SJSA1 (cell line): ENCODE measurements around the gene ST3GAL5. TPM values are rescaled to one million over a fixed set of nuclear protein-coding genes. Genes with fewer than 3 reads are reported as not detected.
"Not testable (repeated sequence)": the region's sequence is repeated elsewhere in the genome, so short reads cannot be mapped to it uniquely, and the experiment has no call there.

ENCODE experiments used
- DNase-seq, 2 experiments: peaks; one replicate each; pipeline ENCODE4 v3.0.0-alpha.2; 2015 to 2020; ENCODE audit warnings: low spot score in 2 of 2, low read depth in 1 of 2
- H3K27ac ChIP-seq: fragments of 250-450 bp; sonication (Bioruptor Pico); 2 replicates; pipeline ENCODE4 v1.5.1; 2020; ENCODE audit warnings: mild to moderate bottlenecking, moderate library complexity
- H3K27me3 ChIP-seq: fragments of 250-450 bp; sonication (Bioruptor Pico); replicated peaks from 2 replicates; pipeline ENCODE4 v1.5.1; 2020; ENCODE audit warnings: mild to moderate bottlenecking, moderate library complexity
- H3K36me3 ChIP-seq: fragments of 250-450 bp; sonication (Bioruptor Pico); 2 replicates; pipeline ENCODE4 v1.5.1; 2020; ENCODE audit warnings: mild to moderate bottlenecking
- H3K4me1 ChIP-seq: fragments of 250-450 bp; sonication (Bioruptor Pico); replicated peaks from 2 replicates; pipeline ENCODE4 v1.6.1; 2021; ENCODE audit warnings: mild to moderate bottlenecking
- H3K4me3 ChIP-seq: fragments of 250-450 bp; sonication (Bioruptor Pico); 2 replicates; pipeline ENCODE4 v1.5.1; 2020; ENCODE audit warnings: mild to moderate bottlenecking
- H3K9me3 ChIP-seq: fragments of 250-450 bp; sonication (Bioruptor Pico); replicated peaks from 2 replicates; pipeline ENCODE4 v1.5.1; 2020; ENCODE audit warnings: mild to moderate bottlenecking
- total RNA-seq: library from RNA; depleted of rRNA; stranded (reverse); fragments of >200 nt; shearing (Covaris generic); gene quantifications from 2 replicates; pipeline ENCODE4 v1.2.3, GENCODE V29; 2014

Gene ST3GAL5
- total RNA-seq, 1 experiment from 2014 or later: 84.5 TPM

GRCh38 chr2:85839461-85839860 lies 49.3 kb downstream of the ST3GAL5 start:
- H3K36me3 ChIP-seq: peaks cover 31% of the 10 kb centered on the region
- H3K4me3 ChIP-seq: no peak overlapping the region
- no peak for DNase-seq
- H3K27ac ChIP-seq: no peak overlapping the region
- H3K27me3 ChIP-seq: no peaks in the 10 kb centered on the region
- H3K4me1 ChIP-seq: no peaks in the 10 kb centered on the region
- H3K9me3 ChIP-seq: peaks cover 5% of the 10 kb centered on the region; the same call in 1 of the 2 replicates

DNA sequence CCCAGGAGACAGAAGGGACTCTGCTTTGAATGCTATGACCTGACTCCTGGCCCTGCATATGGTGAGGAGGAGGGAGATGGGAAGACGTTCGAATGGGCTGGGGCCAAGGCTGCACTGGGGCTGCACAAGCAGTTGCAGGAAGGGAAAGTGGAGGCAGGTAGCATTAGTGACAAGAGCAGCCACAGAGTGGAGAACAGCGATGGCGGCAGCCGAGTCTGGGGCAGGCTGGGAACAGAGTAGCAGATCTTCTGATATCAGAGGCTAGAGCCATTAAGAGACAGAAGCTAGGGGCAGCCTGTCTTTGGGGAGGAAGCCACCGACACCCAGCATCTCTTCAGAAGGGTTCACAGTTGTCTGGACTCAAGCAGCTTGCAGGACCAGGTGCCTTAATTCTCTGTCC lies 50.1 kb downstream of the ST3GAL5 start:
- H3K27ac ChIP-seq: no peak overlapping the region
- H3K4me3 ChIP-seq: no peak overlapping the region
- peaks cover 5% of the 10 kb centered on the region; the same call in 1 of the 2 replicates for H3K9me3 ChIP-seq
- no peaks in the 10 kb centered on the region for H3K27me3 ChIP-seq
- peaks cover 23% of the 10 kb centered on the region for H3K36me3 ChIP-seq
- no peak for DNase-seq
- no peaks in the 10 kb centered on the region for H3K4me1 ChIP-seq

GRCh38 chr2:85838181-85838580 lies 50.6 kb downstream of the ST3GAL5 start:
- DNase-seq: no peak

DNA sequence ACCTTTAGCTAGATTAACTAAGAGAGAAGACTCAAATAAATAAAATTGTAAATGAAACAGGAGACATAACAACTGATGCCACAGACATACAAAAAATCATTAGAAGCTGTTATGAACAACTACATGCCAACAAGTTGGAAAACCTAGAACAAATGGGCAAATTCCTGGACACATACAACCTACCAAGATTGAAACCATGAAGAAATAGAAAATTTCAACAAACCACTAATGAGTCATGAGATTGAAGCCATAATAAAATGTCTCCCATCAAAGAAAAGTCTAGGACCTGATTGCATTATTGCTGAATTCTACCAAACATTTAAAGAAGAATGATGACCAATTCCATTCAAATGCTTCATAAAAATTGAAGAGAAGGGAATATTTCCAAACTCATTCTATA lies 54.3 kb downstream of the ST3GAL5 start:
- Histone ChIP-seq H3K9me3 (peaks cover 5% of the 10 kb centered on the region; the same call in 1 of the 2 replicates), H3K4me3 (no peak overlapping the region), H3K27me3 (no peaks in the 10 kb centered on the region), H3K36me3 (peaks cover 7% of the 10 kb centered on the region), H3K27ac (no peak overlapping the region), H3K4me1 (no peaks in the 10 kb centered on the region)
- DNase-seq: no peak

More at GRCh38 chr2:85838181-85838580, 50.6 kb downstream of the ST3GAL5 start:
- H3K36me3 ChIP-seq: peaks cover 18% of the 10 kb centered on the region
- H3K9me3 ChIP-seq: peaks cover 5% of the 10 kb centered on the region; the same call in 1 of the 2 replicates
- no peaks in the 10 kb centered on the region for H3K27me3 ChIP-seq
- H3K4me1 ChIP-seq: no peaks in the 10 kb centered on the region
- H3K4me3 ChIP-seq: no peak overlapping the region
- H3K27ac ChIP-seq: no peak overlapping the region

- no peak overlapping the region for H3K4me3 ChIP-seq
Measured at GRCh38 chr2:85831735-85832134, 57.1 kb downstream of the ST3GAL5 start.

DNA sequence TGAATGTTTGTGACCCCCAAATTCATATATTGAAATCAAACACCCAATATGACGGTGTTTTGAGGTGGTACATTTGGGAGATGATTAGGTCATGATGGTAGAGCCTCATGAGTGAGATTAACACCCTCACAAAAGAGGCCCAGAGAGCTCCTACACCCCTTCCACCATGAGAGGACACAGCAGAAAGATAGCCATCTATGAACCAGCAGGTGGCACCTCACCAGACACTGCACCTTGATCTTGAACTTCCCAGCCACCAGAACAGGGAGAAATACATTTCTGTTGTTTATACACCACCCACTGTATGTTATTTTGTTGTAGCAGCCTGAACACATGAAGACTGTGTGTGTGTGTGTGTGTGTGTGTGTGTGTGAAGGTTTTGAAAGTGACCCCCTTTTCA lies 58.1 kb downstream of the ST3GAL5 start:
- no peaks in the 10 kb centered on the region for H3K36me3 ChIP-seq
- no peak for DNase-seq
- H3K4me3 ChIP-seq: no peak overlapping the region
- no peak overlapping the region for H3K27ac ChIP-seq
- peaks cover 4% of the 10 kb centered on the region; the same call in 1 of the 2 replicates for H3K9me3 ChIP-seq
- H3K4me1 ChIP-seq: peaks cover 7% of the 10 kb centered on the region
- no peaks in the 10 kb centered on the region for H3K27me3 ChIP-seq

More at GRCh38 chr2:85831735-85832134, 57.1 kb downstream of the ST3GAL5 start:
- Histone ChIP-seq H3K36me3 (no peaks in the 10 kb centered on the region), H3K9me3 (peaks cover 5% of the 10 kb centered on the region; the same call in 1 of the 2 replicates), H3K27ac (no peak overlapping the region), H3K4me1 (peaks cover 7% of the 10 kb centered on the region), H3K27me3 (no peaks in the 10 kb centered on the region)
- no peak for DNase-seq

- not testable (repeated sequence) for H3K36me3 ChIP-seq, H3K4me3 ChIP-seq, H3K27me3 ChIP-seq, H3K27ac ChIP-seq, H3K9me3 ChIP-seq, H3K4me1 ChIP-seq, DNase-seq
Measured at GRCh38 chr2:85829394-85829793, 59.4 kb downstream of the ST3GAL5 start.

GRCh38 chr2:85828725-85829124 lies 60.1 kb downstream of the ST3GAL5 start:
- Histone ChIP-seq H3K4me3 (no peak overlapping the region), H3K4me1 (peaks cover 7% of the 10 kb centered on the region), H3K27me3 (no peaks in the 10 kb centered on the region), H3K27ac (no peak overlapping the region), H3K9me3 (no peaks in the 10 kb centered on the region), H3K36me3 (no peaks in the 10 kb centered on the region)
- DNase-seq: no peak

DNA sequence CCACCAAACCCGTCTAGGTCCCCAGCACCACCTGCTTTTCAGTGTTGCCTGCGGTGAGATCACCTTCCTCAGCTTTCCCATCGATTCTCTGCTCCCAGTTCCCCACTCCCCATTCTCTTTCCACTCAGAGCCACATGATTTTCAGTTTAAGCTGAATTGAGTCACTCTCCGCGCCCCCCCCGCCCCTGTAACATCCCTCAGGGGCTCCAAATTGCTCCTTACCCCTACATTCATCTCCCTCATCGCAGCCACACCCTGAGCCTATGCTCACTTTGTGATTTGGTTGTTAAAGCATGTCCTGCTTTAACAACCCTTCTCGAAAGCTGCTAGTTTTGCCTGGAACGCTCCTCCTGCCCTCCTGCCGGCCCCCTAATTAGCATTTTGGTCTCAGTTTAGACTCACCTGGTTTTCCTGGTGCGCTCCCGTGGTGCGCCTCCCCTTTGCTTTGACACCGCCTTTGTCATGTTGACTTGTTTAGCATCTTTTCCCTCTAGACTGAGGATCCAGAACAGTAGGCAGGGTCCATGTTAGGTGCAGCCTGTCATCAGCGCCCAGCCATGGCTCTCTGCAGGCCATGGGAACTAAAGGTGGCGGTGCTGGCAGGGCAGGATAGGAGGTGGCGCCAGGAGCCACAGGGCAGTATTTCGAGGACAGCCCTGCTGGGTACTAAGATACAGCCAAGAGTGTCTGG lies 60.8 kb downstream of the ST3GAL5 start:
- H3K27ac ChIP-seq: no peak overlapping the region
- H3K4me3 ChIP-seq: no peak overlapping the region
- no peaks in the 10 kb centered on the region for H3K27me3 ChIP-seq
- H3K36me3 ChIP-seq: no peaks in the 10 kb centered on the region
- H3K4me1 ChIP-seq: peaks cover 7% of the 10 kb centered on the region
- no peaks in the 10 kb centered on the region for H3K9me3 ChIP-seq
- DNase-seq: no peak

- DNase-seq: peak; percentile 67 to 79
- Histone ChIP-seq H3K27ac (no peak overlapping the region), H3K9me3 (no peaks in the 10 kb centered on the region), H3K4me1 (peaks cover 7% of the 10 kb centered on the region), H3K36me3 (no peaks in the 10 kb centered on the region), H3K27me3 (no peaks in the 10 kb centered on the region), H3K4me3 (no peak overlapping the region)
Measured at GRCh38 chr2:85826990-85827878, 61.6 kb downstream of the ST3GAL5 start.

DNA sequence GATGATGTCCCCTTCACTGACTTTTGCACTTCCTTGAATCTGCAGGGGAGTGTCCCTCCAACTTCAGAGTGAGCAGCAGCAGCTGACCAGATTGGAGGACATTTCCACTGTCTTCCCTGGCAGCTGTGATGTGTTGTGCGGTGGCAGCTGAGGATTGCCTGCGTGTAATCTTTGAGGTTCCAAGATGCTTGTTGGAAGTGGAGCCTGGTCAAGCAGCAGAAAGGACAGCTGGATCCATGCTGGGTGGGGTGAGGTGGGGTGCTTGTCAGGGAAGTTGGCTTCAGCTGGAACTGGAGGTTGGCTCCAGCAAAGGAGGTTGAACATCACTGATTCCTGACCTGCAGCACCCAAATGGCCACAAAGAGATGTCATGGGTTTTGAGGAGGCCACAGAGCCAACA lies 64.8 kb downstream of the ST3GAL5 start:
- H3K27me3 ChIP-seq: no peaks in the 10 kb centered on the region
- DNase-seq: no peak
- no peaks in the 10 kb centered on the region for H3K36me3 ChIP-seq

GRCh38 chr2:85822766-85823165 lies 66.0 kb downstream of the ST3GAL5 start:
- peaks cover 6% of the 10 kb centered on the region for H3K4me1 ChIP-seq

More for the DNA sequence above, 64.8 kb downstream of the ST3GAL5 start:
- Histone ChIP-seq H3K4me1 (peaks cover 7% of the 10 kb centered on the region), H3K9me3 (no peaks in the 10 kb centered on the region), H3K4me3 (no peak overlapping the region), H3K27ac (no peak overlapping the region)

DNA sequence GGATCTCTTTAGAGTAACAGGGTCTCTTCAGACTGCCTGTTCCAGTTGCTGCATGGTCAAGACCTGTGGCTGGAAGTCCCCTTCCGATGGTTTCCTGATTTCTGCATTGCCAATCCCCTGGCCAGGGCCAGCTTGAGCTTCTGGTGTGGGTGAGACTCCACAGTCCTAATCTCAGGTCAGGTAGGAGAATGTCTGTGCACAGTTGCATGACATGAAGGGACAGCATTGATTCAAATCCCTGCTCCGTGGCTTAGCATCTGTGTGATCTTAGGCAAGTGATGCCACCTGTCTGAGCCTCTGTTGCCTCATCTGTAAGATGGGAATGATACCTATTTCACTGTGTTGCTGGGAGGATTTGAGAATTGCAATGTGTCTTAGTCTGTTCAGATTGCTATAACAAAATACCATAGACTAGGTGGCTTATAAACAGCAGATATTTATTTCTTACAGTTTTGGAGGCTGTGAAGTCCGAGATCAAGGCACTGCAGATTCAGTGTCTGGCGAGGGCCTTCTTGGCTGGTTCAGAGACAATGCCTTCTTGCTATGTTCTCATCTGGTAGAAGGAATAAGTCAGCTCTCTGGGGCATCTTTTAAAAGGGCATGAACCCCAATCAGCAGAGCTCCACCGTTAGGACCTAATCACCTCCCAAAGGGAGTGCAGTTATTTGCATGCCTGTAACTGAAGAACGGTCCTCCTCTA lies 68.8 kb downstream of the ST3GAL5 start:
- Histone ChIP-seq H3K27me3 (no peaks in the 10 kb centered on the region), H3K36me3 (no peaks in the 10 kb centered on the region), H3K27ac (no peak overlapping the region), H3K9me3 (no peaks in the 10 kb centered on the region), H3K4me1 (no peaks in the 10 kb centered on the region), H3K4me3 (no peak overlapping the region)
- DNase-seq: no peak

More at GRCh38 chr2:85822766-85823165, 66.0 kb downstream of the ST3GAL5 start:
- DNase-seq: no peak
- H3K36me3 ChIP-seq: no peaks in the 10 kb centered on the region
- no peak overlapping the region for H3K4me3 ChIP-seq
- no peaks in the 10 kb centered on the region for H3K9me3 ChIP-seq
- no peaks in the 10 kb centered on the region for H3K27me3 ChIP-seq
- H3K27ac ChIP-seq: no peak overlapping the region
